SU-DHL-6 (cell line): ENCODE measurements around the gene CDK6.

Source experiments
- CTCF ChIP-seq: fragments of 200-600 bp; sonication (generic); IDR thresholded peaks from one replicate; pipeline ENCODE4 v1.5.1; 2017; ENCODE audit warnings: antibody characterized with exemption, mild to moderate bottlenecking, low read length, moderate library complexity; ENCODE audit not compliant: insufficient read depth, poor library complexity, severe bottlenecking
- EZH2phosphoT487 ChIP-seq: fragments of 200-600 bp; sonication (generic), shearing (Covaris generic); conservative IDR thresholded peaks from 2 replicates; pipeline ENCODE4 v1.6.1; 2018; ENCODE audit warnings: mild to moderate bottlenecking, antibody characterized with exemption, low read length, moderate library complexity, mixed read lengths

GRCh38 chr7:92681633-92682032 is 154.7 kb downstream of the CDK6 start:
- TF ChIP-seq CTCF (no peak), EZH2phosphoT487 (no peak)
